ENCODE measurements around the gene RNF126.
"Not testable (repeated sequence)": the region's sequence is repeated elsewhere in the genome, so short reads cannot be mapped to it uniquely, and the experiment has no call there.

Gene RNF126

DNA sequence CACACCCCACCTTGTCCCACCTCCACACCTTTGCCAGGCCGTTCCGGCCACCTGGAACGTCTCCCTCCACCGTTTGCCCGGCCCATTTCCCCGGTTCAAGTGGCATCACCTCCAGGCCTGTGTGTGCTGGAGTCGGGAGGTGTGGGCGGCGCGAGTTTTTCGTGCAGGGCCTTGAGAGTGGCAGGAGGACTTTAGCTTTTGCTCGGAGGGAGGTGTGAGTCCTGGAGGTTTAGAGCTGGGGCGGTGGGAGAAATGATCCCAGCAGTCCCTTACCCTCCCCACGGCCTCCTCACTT is 41.4 kb upstream of the RNF126 start:
- no peak overlapping the region for H3K4me3 ChIP-seq (ENCODE audit: low read depth, low read length)
- TF ChIP-seq, protein P1, sequence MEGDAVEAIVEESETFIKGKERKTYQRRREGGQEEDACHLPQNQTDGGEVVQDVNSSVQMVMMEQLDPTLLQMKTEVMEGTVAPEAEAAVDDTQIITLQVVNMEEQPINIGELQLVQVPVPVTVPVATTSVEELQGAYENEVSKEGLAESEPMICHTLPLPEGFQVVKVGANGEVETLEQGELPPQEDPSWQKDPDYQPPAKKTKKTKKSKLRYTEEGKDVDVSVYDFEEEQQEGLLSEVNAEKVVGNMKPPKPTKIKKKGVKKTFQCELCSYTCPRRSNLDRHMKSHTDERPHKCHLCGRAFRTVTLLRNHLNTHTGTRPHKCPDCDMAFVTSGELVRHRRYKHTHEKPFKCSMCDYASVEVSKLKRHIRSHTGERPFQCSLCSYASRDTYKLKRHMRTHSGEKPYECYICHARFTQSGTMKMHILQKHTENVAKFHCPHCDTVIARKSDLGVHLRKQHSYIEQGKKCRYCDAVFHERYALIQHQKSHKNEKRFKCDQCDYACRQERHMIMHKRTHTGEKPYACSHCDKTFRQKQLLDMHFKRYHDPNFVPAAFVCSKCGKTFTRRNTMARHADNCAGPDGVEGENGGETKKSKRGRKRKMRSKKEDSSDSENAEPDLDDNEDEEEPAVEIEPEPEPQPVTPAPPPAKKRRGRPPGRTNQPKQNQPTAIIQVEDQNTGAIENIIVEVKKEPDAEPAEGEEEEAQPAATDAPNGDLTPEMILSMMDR (IDR thresholded peaks at IDR 0.05; ENCODE audit: insufficient read depth, low read depth, low read length, missing control alignments), result no peak
- no peak for DNase-seq (ENCODE audit: low read depth)

DNA sequence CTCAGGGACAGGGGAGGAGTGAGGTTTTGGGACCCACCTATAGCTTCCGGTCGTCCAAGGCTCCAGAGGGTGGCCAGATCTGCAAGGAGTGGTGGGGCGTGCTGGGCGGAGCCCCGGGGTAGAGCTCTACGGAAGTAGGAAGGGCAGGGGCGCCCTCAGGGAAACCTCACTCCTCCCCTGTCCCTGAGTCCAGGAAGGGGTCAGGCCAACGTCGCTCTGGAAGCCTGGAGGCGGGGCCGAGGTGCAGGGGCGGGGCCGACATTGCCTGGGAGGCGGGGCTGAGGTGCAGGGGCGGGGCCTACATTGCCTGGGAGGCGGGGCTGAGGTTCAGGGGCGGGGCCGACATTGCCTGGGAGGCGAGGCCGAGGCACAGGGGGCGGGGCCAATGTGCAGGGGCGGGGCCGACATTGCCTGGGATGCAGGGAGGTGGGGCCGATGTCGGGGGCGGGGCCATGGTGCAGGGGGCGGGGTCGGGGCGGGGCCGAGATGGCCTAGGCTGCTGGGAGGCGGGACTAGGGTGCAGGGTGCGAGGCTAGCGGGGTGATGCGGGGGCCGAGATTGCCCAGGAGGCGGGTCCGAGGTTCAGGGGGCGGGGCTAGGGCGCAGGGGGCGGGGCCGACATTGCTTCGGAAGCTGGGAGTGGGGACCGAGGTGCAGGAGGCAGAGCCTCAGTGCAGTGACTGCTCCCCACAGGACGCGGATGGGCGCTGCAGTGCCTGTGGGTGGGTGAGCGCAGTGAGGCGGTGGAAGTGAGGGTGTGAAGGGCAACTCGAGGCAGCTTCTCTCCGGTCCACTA is 40.8 kb upstream of the RNF126 start:
- H3K4me3 ChIP-seq (ENCODE audit: low read depth, low read length), result no peak overlapping the region
- TF ChIP-seq, protein P1 (IDR thresholded peaks at IDR 0.05; ENCODE audit: insufficient read depth, low read depth, low read length, missing control alignments), result no peak
- DNase-seq (ENCODE audit: low read depth), result peak; percentile 71

DNA sequence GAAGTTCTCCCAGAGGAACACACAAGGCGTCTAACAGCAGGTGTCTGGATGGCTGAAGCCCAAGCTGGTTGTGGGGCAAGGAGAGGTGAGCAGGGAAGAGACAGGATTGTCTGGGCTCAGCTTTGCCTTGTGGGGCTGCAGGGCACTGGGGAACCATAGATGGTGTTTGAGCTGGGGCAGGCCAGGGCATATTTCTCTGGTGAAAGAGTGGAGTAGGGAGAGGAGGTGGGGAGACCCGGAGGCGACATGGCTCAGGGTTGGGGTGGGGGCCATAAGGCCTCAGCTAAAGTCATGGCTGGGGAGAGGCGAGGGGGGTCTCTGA is 40.3 kb upstream of the RNF126 start:
- no peak for DNase-seq (ENCODE audit: low read depth)
- H3K4me3 ChIP-seq (ENCODE audit: low read depth, low read length), result no peak overlapping the region
- TF ChIP-seq, protein P1 (IDR thresholded peaks at IDR 0.05; ENCODE audit: insufficient read depth, low read depth, low read length, missing control alignments), result no peak

DNA sequence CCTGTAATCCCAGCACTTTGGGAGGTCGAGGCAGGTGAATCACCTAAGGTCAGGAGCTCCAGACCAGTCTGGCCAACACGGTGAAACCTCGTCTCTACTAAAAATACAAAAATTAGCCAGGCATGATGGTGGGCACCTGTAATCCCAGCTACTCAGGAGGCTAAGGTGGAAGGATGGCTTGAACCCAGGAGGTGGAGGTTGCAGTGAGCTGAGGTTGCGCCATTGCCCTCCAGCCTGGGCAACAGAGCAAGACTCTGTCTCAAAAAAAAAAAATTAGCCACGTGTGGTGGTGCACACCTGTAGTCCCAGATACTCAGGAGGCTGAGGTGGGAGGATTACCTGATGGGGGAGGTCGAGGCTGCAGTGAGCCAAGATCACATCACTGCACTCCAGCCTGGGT is 39.8 kb upstream of the RNF126 start:
- not testable (repeated sequence) for H3K4me3 ChIP-seq (ENCODE audit: low read depth, low read length)

DNA sequence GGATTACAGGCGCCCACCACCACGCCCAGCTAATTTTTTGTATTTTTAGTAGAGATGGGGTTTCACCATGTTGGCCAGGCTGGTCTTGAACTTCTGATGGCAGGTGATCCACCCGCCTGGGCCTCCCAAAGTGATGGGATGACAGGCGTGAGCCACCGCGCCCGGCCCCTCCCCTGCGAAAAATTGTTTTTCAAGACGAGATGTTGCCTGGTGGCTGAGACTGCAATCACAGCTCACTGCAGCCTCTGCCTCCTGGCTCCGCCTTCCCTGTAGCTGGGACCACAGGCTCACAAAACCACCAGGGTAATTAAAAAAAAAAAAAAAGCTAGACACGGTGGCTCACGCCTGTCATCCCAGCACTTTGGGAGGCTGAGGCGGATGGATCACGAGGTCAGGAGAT is 36.9 kb upstream of the RNF126 start:
- not testable (repeated sequence) for H3K4me3 ChIP-seq (ENCODE audit: low read depth, low read length); DNase-seq (ENCODE audit: low read depth)

More for the DNA sequence above, 39.8 kb upstream of the RNF126 start:
- not testable (repeated sequence) for DNase-seq (ENCODE audit: low read depth)

DNA sequence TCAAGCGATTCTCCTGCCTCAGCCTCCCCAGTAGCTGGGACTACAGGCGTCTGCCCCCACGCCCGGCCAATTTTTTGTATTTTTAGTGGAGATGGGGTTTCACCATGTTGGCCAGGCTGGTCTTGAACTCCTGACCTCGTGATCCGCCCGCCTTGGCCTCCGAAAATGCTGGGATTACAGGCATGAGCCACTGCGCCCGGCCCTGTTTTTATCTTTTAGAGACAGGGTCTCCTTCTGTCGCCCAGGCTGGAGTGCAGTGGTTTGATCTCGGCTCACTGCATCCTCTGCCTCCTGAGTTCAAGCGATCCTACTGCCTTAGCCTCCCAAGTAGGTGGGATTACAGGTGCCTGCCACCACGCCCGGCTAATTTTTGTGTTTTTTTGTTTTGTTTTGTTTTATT is 35.5 kb upstream of the RNF126 start:
- not testable (repeated sequence) for H3K4me3 ChIP-seq (ENCODE audit: low read depth, low read length); DNase-seq (ENCODE audit: low read depth)

DNA sequence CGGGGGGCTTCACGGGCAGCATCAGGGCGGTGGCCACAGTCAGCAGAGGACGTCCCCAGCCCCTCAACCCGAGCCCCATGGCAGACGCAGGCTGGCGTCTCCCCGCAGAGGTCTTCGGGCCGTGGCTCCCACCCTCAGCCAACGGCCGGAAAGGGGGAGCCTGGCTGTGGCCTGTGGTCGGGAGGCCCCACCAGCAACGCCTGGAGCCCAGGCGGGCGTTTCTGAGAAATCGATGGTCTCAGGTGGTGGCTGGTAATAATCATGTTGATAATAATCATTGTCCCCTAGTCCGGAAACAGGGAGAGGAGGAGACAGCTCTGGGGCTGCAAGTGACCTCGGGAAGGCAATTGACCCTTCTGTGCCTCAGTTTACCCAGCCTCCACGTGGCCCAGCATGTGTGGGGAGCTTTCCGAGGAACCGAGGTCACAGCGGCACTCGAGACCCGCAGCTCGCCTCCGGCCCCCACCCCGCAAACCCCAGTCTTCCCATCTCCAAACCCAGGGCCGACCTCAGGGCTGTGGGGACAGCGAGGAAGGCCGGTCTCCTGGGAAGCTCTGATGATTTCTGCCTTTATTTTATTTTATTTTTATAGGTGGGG is 32.4 kb upstream of the RNF126 start, which contains the start of gene PRSS57:
TSS of gene PRSS57 (minus strand) at position 101 of the 598 bp plus-strand sequence. CDS start at position 79, 22 bp downstream.
- no peak within 1 kb of the TSS for H3K4me3 ChIP-seq (ENCODE audit: low read depth, low read length)
- DNase-seq (ENCODE audit: low read depth), result no peak
- TF ChIP-seq, protein P1 (IDR thresholded peaks at IDR 0.05; ENCODE audit: insufficient read depth, low read depth, low read length, missing control alignments), result no peak

DNA sequence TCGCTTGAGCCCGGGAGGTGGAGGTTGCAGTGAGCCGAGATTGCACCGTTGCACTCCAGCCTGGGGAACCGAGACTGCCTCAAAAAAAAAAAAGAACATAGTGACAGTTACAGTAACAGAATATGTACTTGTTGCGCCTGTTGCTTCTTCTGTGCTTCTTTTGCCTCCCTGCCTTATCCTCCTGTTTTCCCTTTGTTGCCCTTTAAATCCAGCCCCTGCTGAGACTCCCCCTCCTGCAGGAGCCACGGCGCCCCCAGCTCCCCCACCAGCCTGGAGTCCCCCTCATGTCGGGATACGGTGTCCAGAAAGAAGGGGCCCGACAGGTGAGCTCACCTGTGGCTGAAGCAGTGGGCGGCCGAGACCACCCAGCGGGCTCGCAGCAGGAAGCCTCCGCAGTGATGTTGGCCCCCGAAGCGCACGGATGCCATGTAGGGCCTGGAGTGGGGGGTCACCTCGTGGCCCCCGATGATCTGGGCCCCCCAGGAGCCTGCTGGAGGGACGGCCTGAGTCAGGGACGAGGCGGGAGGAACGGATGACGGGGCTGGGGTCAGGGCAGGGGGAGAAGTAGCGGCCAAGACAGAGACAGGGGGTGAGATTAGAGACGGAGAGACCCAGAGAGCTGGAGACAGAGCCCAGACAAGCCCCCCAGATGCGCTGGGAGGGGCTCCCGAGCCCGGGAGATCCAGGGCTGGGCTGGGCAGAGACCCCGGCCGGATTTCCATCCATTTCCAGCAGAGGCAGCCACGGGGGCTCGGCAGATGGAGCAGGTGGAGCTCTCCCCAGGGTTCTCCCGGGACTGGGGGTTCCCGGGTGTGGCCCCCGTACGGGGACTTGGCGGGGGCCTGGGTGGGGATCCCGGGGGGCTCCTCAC is 31.7 kb upstream of the RNF126 start:
- DNase-seq (ENCODE audit: low read depth), result no peak
- H3K4me3 ChIP-seq (ENCODE audit: low read depth, low read length), result no peak overlapping the region
- TF ChIP-seq, protein P1 (IDR thresholded peaks at IDR 0.05; ENCODE audit: insufficient read depth, low read depth, low read length, missing control alignments), result no peak
